Right lobe of liver (tissue), 4 donors: ENCODE data around the gene RAB5IF.

Experiments used
- POLR2A ChIP-seq: fragments of 450-650 bp; IDR thresholded peaks from one replicate; pipeline ENCODE4 v1.6.1; 2017; ENCODE audit warnings: antibody characterized with exemption, mild to moderate bottlenecking
- TF ChIP-seq, protein P1 (sequence below), 4 donors: fragments of 200-600 bp in 3 of 4; fragments of 450-650 bp in 1 of 4; IDR thresholded peaks; one replicate each; pipeline versions ENCODE4 v1.5.1 to v1.8.0; 2016 to 2022; ENCODE audit warnings: antibody characterized with exemption in 4 of 4, mild to moderate bottlenecking in 2 of 4
- donor health status: DM: no; HTN: no; CAD: no.
- donor health status: DM: no; HTN: no; CAD: no.
- donor health status: DM: no; HTN: yes; CAD: no.

DNA sequence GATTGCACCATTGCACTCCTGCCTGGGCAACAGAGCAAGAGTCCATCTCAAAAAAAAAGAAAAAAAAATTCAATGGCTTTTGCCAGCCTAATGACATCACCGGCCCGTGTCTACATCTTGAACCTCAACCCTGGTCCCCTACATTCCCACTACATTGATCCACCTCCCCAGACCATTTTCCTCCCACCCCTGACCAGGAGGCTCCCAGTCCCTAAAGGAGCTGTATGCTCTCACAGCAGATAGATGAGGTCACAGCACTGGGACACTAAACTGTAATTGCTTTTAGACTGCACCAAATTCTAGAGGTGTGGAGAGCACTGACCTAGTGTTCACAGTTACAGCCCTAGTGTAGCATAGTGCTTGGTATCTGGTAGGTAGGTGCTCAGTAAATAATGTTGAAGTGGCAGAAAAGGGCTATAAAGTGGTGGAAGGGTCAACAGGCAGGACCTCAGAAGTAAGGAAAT is 21.5 kb upstream of the RAB5IF start:
- TF ChIP-seq, protein P1, sequence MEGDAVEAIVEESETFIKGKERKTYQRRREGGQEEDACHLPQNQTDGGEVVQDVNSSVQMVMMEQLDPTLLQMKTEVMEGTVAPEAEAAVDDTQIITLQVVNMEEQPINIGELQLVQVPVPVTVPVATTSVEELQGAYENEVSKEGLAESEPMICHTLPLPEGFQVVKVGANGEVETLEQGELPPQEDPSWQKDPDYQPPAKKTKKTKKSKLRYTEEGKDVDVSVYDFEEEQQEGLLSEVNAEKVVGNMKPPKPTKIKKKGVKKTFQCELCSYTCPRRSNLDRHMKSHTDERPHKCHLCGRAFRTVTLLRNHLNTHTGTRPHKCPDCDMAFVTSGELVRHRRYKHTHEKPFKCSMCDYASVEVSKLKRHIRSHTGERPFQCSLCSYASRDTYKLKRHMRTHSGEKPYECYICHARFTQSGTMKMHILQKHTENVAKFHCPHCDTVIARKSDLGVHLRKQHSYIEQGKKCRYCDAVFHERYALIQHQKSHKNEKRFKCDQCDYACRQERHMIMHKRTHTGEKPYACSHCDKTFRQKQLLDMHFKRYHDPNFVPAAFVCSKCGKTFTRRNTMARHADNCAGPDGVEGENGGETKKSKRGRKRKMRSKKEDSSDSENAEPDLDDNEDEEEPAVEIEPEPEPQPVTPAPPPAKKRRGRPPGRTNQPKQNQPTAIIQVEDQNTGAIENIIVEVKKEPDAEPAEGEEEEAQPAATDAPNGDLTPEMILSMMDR (IDR thresholded peaks at IDR 0.05) = no peak
- TF ChIP-seq POLR2A = no peak
